Esophagus mucosa (tissue), 1 donor: ENCODE measurements around the gene PLAC1. TPM values are rescaled to one million over a fixed set of nuclear protein-coding genes. Genes with fewer than 3 reads are reported as not detected.

Experiments used
- ATAC-seq: fragments of 200-7000 bp; cut with Tn5 transposase; one replicate; pipeline ENCODE4 v1.9.1; 2020
- total RNA-seq: library from RNA; stranded (reverse); gene quantifications from one replicate; pipeline ENCODE4 v1.2.4, GENCODE V29; 2023
- donor health status: DM: yes; HTN: yes; CAD: no.

Gene PLAC1
- total RNA-seq, 1 donor from 2014 or later: not detected

- no peak for ATAC-seq
These were observed 26.6 kb downstream of the PLAC1 start for GRCh38 chrX:134631426-134632346.

DNA sequence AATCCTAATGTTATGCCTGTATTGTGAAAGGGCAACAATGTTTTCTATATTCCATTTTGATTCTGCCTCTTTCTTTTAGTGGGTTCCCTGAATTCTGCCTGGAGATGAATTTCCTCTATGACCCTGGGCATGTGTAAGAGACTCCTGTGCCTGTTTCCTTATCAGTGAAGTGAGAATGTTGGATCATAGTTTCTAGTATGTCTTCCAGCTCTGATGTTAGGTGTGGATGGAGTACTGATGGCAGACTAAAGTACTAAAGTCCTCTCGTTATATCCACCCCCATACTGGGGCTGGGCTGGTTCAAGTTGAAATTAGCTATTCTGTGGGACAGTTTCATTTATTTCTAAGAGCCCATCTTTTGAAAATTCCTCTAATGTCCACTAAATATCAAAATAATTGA, 29.6 kb downstream of the PLAC1 start:
- no peak for ATAC-seq

GRCh38 chrX:134626434-134626833, 31.8 kb downstream of the PLAC1 start:
- ATAC-seq: no peak

DNA sequence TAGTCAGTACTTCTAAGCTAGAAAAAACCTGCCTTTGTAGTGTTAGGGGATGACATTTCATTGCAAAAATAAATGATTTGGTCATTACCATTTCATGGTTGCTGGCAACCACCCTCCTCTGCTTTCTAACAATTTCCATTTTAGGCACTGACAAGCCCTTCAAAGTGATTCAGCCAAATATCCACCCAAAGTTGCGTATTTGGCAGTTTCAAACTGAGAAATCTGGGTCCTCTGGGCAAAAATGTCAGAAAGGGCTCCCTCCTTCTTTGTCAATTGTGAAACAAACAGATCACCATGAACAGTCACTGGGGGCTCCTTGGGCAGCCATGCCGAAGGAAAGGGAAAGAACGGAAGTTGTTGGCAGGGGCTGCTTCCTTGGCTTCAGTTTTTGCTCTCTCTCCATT, 33.0 kb downstream of the PLAC1 start:
- no peak for ATAC-seq

DNA sequence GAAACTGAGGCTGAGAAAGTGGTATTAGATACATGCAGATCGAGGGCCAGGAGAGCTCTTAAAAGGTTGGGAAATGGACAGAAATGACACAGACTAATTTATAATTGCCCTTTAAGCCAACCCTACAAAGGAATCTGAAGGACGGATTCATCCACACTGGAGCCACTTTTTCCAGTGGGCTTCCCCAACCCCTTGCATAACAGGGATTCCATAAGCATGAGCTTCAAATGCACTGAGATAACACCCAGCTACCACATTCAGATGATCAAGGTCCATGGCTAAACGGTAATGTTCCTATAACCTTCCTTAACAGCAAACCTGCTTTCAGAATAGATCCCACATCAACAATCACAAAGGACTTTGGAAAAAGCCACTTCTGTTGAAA, 34.2 kb downstream of the PLAC1 start:
- ATAC-seq: no peak

DNA sequence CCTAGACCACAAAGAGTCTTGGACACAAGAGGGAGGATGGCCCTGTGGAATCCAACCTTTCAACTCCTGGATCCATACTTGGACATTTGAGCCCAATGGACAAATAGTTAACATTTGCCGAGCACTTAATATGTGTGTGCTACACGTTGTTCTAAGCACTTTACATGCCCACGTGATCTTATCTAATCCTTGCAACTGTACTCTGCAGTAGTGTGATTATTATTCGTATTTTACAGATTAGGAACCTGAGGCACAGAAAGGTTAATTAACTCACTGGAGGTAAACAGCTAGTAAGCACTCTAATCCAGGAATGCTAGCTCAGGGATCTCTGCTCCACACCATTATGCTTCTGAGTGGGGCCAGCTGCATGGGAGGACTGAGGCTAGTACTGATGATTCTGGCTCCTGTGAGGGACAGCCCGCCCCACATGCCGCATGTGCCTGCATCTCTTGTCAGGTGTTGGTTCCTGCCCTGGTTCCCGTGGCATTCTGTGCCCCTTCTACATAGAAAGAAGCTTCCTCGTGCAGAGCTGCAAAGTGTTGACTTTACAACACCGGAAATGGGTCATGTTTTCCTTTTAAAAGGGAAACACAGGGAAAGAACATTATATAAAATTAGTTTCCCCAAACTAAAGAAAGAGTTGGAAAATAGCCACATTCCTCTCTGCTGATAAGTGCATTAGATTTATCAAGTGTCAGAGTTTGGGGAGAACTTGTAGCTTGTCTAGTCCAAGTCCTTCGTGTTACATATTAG, 34.8 kb downstream of the PLAC1 start:
- ATAC-seq: no peak

DNA sequence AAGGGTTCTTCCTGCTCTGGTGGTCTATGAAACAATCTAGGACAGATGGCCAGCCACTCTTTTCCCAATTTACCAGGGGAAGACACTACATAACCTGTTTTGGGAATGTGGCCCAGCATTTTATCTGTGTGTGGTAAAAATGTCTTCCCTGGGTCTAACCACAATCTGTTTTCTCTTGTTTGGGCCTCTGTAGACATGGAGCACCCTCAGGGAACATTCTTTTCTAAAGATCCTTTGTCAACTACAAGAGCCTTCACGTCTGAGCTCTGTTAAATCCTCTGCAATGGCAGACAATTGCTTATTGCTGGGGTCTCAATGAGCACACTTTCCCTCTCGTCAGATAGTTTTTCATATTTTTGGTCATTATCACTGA, 35.5 kb downstream of the PLAC1 start:
- ATAC-seq: no peak

- peak; percentile 58 for ATAC-seq
These were observed 36.0 kb downstream of the PLAC1 start for GRCh38 chrX:134622056-134622812.

- ATAC-seq: no peak
These were observed 38.4 kb downstream of the PLAC1 start for GRCh38 chrX:134619838-134620237.

- ATAC-seq: no peak
These were observed 44.9 kb downstream of the PLAC1 start for GRCh38 chrX:134613396-134613795.

- no peak for ATAC-seq
These were observed 50.1 kb downstream of the PLAC1 start for GRCh38 chrX:134608153-134608552.

GRCh38 chrX:134607523-134607922, 50.7 kb downstream of the PLAC1 start:
- ATAC-seq: no peak

GRCh38 chrX:134604701-134605311, 53.5 kb downstream of the PLAC1 start:
- no peak for ATAC-seq

DNA sequence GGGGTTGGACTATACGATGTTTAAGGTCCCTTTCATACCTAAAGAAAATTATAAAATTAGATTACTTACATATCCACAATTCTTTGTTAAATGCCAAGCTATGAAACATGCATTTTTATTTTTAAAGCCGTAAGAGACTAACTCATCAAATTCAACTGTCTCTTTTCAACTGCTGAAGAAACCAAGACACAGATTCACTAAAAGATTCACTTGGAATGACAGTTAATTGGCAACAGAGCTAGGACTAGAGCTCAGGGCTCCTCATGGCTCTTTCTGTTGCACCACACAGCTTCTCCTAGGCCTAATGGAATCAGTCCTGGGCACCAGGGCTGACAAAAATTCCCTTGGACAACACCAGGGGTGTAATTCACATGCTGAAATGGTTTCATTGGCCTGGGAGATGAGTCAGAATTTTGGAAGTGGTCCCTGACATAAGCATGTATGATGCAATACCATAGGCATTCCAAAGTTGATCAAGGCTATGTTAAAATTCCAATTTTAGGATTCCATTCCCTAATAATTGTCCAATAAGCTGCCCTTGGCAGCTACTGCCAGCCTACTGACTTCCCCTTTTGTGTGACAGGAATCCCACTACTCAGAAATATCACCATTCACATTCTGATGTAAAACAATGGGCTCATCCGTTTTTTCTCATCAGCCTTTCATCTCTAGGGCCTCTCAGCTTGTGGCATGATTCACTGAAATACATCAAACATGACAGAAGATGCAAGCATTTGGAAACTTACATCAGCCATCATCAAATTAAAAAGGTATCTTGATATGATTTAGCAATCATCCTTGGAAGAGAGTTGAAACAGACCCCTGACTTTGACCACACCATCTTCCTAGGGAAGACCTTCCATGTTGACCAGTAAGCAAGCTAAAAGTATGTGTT, 54.2 kb downstream of the PLAC1 start:
- no peak for ATAC-seq

DNA sequence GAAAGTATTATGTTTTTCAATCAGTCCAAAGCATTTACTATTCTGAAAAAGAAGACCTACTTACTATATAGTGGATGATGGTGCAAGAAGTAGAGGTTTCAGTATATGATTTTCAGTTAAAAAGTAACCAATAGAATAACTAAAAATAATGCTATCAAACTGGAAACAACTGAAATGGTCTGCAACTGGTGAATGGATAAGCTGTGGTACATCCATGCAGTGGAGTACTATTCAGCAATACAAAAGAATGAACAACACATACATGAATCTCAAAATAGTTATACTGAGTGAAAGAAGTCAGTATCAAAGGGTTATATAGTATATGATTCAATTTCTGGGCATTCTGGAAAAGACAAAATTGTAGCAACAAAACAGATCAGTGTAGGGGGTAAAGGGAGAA, 55.9 kb downstream of the PLAC1 start:
- ATAC-seq: no peak

- no peak for ATAC-seq
These were observed 57.0 kb downstream of the PLAC1 start for GRCh38 chrX:134601240-134601765.

- ATAC-seq: no peak
These were observed 57.6 kb downstream of the PLAC1 start for GRCh38 chrX:134600714-134601113.

DNA sequence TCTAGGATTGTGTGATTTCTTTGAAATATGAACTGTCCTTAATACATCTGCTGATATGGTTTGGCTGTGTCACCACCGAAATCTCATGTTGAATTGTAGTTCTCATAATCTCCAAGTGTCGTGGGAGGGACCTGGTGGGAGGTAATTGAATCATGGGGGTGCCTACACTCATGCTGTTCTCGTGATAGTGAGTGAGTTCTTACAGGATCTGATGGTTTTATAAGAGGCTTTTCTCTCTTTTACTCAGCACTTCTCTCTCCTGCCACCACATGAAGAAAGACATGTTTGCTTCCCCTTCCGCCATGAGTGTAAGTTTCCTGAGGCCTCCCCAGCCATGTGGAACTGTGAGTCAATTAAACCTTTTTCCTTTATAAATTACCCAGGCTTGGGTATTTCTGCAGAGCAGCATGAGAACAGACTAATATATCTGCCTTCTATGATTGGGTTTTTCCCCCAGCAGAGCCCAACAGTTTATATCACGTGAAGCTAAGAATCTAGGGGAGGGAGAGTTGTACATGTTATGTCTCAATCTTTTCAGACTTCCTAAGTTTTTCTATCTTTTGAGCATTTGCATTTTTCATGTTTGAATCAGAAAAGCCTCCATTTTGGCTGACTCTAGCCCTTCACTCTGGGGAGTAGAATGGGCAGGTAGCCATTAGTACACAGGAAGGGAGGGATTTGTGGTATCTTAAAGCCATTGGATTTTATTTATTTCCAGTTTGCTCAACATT, 58.9 kb downstream of the PLAC1 start:
- no peak for ATAC-seq

- ATAC-seq: no peak
These were observed 66.0 kb downstream of the PLAC1 start for GRCh38 chrX:134592303-134592702.

DNA sequence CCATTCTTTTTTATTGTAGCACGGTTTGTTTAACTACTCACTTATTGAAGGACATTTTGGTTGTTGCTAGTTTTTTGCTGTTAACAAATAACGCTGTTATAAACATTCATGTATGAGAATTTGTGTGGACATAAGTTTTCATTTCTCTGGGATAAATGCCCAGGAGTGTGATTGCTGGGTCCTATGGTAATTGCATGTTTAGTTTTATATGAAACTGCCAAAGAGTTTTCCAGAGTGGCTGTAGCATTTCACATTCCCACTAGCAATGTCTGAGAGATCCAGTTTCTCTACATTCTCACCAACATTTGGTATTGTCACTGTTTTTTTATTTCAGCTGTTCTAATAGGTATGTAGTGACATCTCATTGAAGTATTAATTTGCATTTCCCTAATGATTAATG, 66.8 kb downstream of the PLAC1 start:
- no peak for ATAC-seq

DNA sequence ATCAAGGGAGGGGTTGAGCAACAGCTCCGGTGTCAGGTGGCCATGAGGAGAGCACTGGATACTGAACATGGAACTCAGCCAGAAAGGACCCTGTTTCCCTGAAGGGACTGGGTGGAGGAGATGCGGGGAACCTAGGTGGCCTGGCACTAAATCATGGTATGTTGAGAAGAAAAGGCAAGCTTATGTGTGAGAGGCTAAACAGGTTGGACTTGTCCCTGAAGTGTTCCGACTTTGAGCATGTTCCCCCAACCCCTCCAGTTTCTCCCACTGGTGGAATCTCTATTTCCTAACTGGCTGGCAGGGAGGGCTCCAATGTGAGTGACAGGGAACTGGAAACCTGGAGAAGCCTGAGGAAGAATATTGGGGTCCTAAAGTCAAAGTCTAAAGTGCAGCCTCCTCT, 69.5 kb downstream of the PLAC1 start:
- no peak for ATAC-seq
